ENCODE data around the gene ELK1. TPM values are rescaled to one million over a fixed set of nuclear protein-coding genes. Genes with fewer than 3 reads are reported as not detected.
A peak's percentile ranks its signal among the peaks of the same experiment; 100 is the strongest.

ELK1 gene
- total RNA-seq, 2 experiments from 2014 or later: 67.6 to 73.2 TPM

GRCh38 chrX:47621851-47622250 lies 28.5 kb downstream of the ELK1 start:
- DNase-seq (no peak), ATAC-seq (no peak)
- H3K9me3 Mint-ChIP-seq: no peaks in the 10 kb centered on the region
- peaks cover 7% of the 10 kb centered on the region for H3K27me3 Mint-ChIP-seq
- CTCF ChIA-PET: no interaction called here
- intact Hi-C loops (cut with micrococcal nuclease): loop anchor here (10.0 kb wide), 1 partner anchor 57 kb away; the partner anchor contains the start of gene ARAF
- H3K27ac Mint-ChIP-seq: no peak overlapping the region
- peaks cover 14% of the 10 kb centered on the region for H3K4me1 Mint-ChIP-seq (ENCODE audit: low read depth)
- TF ChIP-seq CTCF (IDR thresholded peaks at IDR 0.05): no peak
- no peak overlapping the region for H3K4me3 Mint-ChIP-seq
- H3K36me3 Mint-ChIP-seq (ENCODE audit: low read depth): peaks cover 5% of the 10 kb centered on the region
- POLR2A ChIA-PET: no interaction called here

- TF ChIP-seq CTCF (IDR thresholded peaks at IDR 0.05): no peak
- Mint-ChIP-seq H3K27ac (no peak overlapping the region), H3K4me1 (ENCODE audit: low read depth) (peaks cover 14% of the 10 kb centered on the region), H3K4me3 (peak overlapping the region; percentile 54), H3K36me3 (ENCODE audit: low read depth) (peaks cover 3% of the 10 kb centered on the region), H3K27me3 (peaks cover 7% of the 10 kb centered on the region), H3K9me3 (no peaks in the 10 kb centered on the region)
- ChIA-PET POLR2A (interaction anchor here (1.0 kb wide), 1 partner anchor 17 kb away, joined by 3 read pairs; no protein-coding TSS in a partner anchor), CTCF (no interaction called here)
- intact Hi-C loops (cut with micrococcal nuclease): loop anchor here (10.0 kb wide), 1 partner anchor 55 kb away; the partner anchor contains the start of gene ARAF
- DNase-seq (no peak), ATAC-seq (no peak)
These were observed 30.1 kb downstream of the ELK1 start for GRCh38 chrX:47620303-47620685.

DNA sequence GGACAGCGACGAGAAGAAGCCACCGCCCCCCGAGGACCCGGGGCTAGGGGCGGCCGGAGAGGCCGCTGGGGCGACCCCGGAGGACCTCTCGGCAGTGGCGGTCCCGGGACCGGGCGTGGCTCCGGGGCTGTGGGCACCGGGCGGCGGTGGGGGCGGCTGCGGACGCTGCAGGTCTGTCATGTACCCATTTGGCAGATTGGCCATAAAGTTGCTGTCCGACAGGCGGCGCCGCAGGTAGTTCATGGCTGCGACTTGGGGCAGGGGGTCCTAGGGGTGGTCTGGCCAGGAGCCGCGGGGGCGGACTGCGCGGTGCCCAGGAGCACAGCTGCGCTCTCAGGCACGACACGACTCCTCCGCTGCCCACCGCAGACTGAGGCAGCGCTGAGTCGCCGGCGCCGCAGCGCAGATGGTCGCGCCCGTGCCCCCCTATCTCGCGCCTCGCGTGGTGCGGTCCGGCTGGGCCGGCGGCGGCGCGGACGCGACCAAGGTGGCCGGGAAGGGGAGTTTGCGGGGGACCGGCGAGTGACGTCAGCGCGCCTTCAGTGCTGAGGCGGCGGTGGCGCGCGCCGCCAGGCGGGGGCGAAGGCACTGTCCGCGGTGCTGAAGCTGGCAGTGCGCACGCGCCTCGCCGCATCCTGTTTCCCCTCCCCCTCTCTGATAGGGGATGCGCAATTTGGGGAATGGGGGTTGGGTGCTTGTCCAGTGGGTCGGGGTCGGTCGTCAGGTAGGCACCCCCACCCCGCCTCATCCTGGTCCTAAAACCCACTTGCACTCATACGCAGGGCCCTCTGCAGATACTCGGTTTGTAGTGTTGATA lies 30.7 kb downstream of the ELK1 start, which contains the start of gene SYN1:
Gene SYN1, minus strand, starts transcription at position 372 of the 817 bp plus-strand sequence. Its CDS starts 129 bp downstream, at position 243.
- CTCF ChIA-PET: no interaction called here
- Mint-ChIP-seq H3K27ac (no peak within 1 kb of the TSS), H3K27me3 (peaks cover 7% of the 10 kb centered on the region), H3K4me1 (ENCODE audit: low read depth) (peaks cover 14% of the 10 kb centered on the region), H3K36me3 (ENCODE audit: low read depth) (no peaks in the 10 kb centered on the region), H3K4me3 (peak within 1 kb of the TSS; percentile 54), H3K9me3 (no peaks in the 10 kb centered on the region)
- TF ChIP-seq CTCF (IDR thresholded peaks at IDR 0.05): no peak
- intact Hi-C loops (cut with micrococcal nuclease): loop anchor here (10.0 kb wide), 1 partner anchor 55 kb away; the partner anchor contains the start of gene ARAF
- ATAC-seq (peak; percentile 84), DNase-seq (peak; percentile 82)
- POLR2A ChIA-PET: interaction anchor here (1.0 kb wide), 1 partner anchor 18 kb away, joined by 3 read pairs; no protein-coding TSS in a partner anchor

GRCh38 chrX:47618923-47619485 lies 31.4 kb downstream of the ELK1 start:
- no peaks in the 10 kb centered on the region for H3K9me3 Mint-ChIP-seq
- peaks cover 7% of the 10 kb centered on the region for H3K27me3 Mint-ChIP-seq
- intact Hi-C loops (cut with micrococcal nuclease): no loop called here
- peak overlapping the region; percentile 53 for H3K4me3 Mint-ChIP-seq
- ATAC-seq (no peak), DNase-seq (no peak)
- no peak overlapping the region for H3K27ac Mint-ChIP-seq
- no peaks in the 10 kb centered on the region for H3K36me3 Mint-ChIP-seq (ENCODE audit: low read depth)
- no peak for TF ChIP-seq CTCF (IDR thresholded peaks at IDR 0.05)
- ChIA-PET CTCF (no interaction called here), POLR2A (no interaction called here)
- peaks cover 11% of the 10 kb centered on the region for H3K4me1 Mint-ChIP-seq (ENCODE audit: low read depth)

DNA sequence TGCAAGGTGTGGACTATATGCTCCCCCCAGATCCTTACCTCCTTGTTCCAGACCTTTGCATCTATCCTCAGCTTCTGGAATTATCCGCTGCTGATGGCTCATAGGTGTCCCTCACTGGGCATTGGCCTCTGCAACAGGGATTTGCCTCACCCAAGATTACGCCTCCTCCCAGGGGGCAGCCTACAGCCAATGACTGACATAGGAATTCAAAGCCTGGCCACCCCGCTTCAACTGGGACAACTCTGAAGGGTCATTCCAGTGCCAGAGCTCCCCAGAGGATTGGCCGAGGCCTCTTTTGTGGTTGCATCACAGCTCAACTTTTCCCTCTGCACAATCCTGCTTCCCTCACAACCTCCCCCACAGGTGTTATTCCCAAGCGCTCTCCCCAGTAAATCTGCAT lies 35.7 kb downstream of the ELK1 start:
- intact Hi-C loops (cut with micrococcal nuclease): no loop called here
- POLR2A ChIA-PET: no interaction called here
- ATAC-seq (no peak), DNase-seq (no peak)
- H3K4me3 Mint-ChIP-seq: no peak overlapping the region
- CTCF ChIA-PET: no interaction called here
- no peaks in the 10 kb centered on the region for H3K36me3 Mint-ChIP-seq (ENCODE audit: low read depth)
- H3K27ac Mint-ChIP-seq: no peak overlapping the region
- H3K4me1 Mint-ChIP-seq (ENCODE audit: low read depth): no peaks in the 10 kb centered on the region
- no peaks in the 10 kb centered on the region for H3K9me3 Mint-ChIP-seq
- H3K27me3 Mint-ChIP-seq: peaks cover 7% of the 10 kb centered on the region
- TF ChIP-seq CTCF (IDR thresholded peaks at IDR 0.05): no peak
